Parathyroid adenoma (tissue), 2 donors: ENCODE measurements around the gene PDE9A.

ENCODE experiments used
- H2AFZ ChIP-seq: fragments of 300-600 bp; sonication (generic); one replicate; pipeline ENCODE4 v1.7.0; 2017; ENCODE audit warnings: antibody characterized with exemption, mild to moderate bottlenecking
- H3K27ac ChIP-seq: fragments of 300-600 bp; sonication (generic); one replicate; pipeline ENCODE4 v1.7.0; 2017
- H3K27me3 ChIP-seq: fragments of 300-600 bp; sonication (generic); one replicate; pipeline ENCODE4 v1.7.0; 2017; ENCODE audit warnings: low read length; ENCODE audit not compliant: control insufficient read depth, insufficient read depth
- H3K36me3 ChIP-seq: fragments of 300-600 bp; sonication (generic); one replicate; pipeline ENCODE4 v1.7.0; 2017; ENCODE audit warnings: low read length; ENCODE audit not compliant: control insufficient read depth, insufficient read depth
- H3K4me1 ChIP-seq: fragments of 300-600 bp; sonication (generic); one replicate; pipeline ENCODE4 v1.7.0; 2017; ENCODE audit warnings: control low read depth
- H3K4me2 ChIP-seq: fragments of 300-600 bp; sonication (generic); one replicate; pipeline ENCODE4 v1.7.0; 2017; ENCODE audit warnings: low read length
- H3K4me3 ChIP-seq: fragments of 300-600 bp; sonication (generic); one replicate; pipeline ENCODE4 v1.7.0; 2017; ENCODE audit warnings: low read depth, low read length
- H3K79me2 ChIP-seq: fragments of 300-600 bp; sonication (generic); one replicate; pipeline ENCODE4 v1.7.0; 2017; ENCODE audit warnings: control low read depth
- H3K9ac ChIP-seq: fragments of 300-600 bp; sonication (generic); one replicate; pipeline ENCODE4 v1.7.0; 2017; ENCODE audit warnings: mild to moderate bottlenecking
- H3K9me3 ChIP-seq: fragments of 300-600 bp; sonication (generic); one replicate; pipeline ENCODE4 v1.7.0; 2017; ENCODE audit warnings: low read length; ENCODE audit not compliant: control insufficient read depth
- TF ChIP-seq, protein P1 (sequence below): fragments of 300-600 bp; sonication (generic); IDR thresholded peaks from one replicate; pipeline ENCODE4 v1.7.0; 2017; ENCODE audit warnings: antibody characterized with exemption, mild to moderate bottlenecking
- donor health status: primary hyperparathyroidism.

PDE9A gene

DNA sequence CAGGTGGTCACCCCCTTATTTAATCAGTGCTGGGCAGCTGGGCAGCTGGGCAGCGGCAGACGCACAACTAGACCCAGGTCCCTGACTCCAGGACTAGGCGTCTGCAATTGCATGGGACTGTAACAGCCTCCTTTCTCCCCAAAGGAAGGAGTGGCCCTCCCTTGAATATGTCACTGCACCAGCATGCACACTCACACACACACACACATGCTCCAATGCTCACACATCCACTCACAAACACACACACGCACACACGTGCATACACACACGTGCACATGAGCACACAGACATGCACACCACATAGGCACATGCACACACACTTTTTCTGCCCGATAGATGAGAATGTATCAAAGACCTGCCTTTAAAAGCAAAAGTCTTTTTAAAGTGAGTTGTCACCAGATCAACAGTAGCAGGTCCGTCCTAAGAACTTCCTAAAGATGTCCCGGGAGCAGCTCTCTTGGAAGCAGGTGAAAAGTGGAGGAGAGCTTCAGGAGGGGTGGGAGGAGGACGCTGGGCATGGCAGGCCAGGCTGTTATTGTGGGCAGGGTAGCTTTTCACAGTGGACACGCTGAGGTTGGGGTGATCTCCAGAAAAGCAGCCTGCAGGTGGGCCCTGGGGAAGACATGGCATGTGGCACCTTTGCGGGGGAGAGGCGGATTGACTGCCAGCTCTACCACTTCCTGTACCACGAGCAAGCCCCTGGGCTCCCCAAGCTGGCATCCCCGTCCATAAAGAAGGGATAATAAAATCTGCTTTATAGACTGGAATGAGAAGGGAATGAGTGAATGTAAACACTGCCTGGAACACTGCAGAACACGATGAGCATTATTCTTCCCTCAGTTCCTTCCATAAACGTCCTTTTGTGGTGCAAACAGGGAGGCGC is 1.7 kb downstream of the PDE9A start:
- Histone ChIP-seq H3K4me1 (peaks cover 5% of the 10 kb centered on the region), H3K79me2 (peaks cover 2% of the 10 kb centered on the region), H2AFZ (no peak overlapping the region), H3K4me2 (peak overlapping the region; percentile 16), H3K9me3 (no peaks in the 10 kb centered on the region), H3K36me3 (no peaks in the 10 kb centered on the region), H3K27me3 (no peaks in the 10 kb centered on the region), H3K9ac (no peak overlapping the region), H3K4me3 (peak overlapping the region; percentile 69), H3K27ac (no peak overlapping the region)
- TF ChIP-seq, protein P1, sequence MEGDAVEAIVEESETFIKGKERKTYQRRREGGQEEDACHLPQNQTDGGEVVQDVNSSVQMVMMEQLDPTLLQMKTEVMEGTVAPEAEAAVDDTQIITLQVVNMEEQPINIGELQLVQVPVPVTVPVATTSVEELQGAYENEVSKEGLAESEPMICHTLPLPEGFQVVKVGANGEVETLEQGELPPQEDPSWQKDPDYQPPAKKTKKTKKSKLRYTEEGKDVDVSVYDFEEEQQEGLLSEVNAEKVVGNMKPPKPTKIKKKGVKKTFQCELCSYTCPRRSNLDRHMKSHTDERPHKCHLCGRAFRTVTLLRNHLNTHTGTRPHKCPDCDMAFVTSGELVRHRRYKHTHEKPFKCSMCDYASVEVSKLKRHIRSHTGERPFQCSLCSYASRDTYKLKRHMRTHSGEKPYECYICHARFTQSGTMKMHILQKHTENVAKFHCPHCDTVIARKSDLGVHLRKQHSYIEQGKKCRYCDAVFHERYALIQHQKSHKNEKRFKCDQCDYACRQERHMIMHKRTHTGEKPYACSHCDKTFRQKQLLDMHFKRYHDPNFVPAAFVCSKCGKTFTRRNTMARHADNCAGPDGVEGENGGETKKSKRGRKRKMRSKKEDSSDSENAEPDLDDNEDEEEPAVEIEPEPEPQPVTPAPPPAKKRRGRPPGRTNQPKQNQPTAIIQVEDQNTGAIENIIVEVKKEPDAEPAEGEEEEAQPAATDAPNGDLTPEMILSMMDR, result no peak

DNA sequence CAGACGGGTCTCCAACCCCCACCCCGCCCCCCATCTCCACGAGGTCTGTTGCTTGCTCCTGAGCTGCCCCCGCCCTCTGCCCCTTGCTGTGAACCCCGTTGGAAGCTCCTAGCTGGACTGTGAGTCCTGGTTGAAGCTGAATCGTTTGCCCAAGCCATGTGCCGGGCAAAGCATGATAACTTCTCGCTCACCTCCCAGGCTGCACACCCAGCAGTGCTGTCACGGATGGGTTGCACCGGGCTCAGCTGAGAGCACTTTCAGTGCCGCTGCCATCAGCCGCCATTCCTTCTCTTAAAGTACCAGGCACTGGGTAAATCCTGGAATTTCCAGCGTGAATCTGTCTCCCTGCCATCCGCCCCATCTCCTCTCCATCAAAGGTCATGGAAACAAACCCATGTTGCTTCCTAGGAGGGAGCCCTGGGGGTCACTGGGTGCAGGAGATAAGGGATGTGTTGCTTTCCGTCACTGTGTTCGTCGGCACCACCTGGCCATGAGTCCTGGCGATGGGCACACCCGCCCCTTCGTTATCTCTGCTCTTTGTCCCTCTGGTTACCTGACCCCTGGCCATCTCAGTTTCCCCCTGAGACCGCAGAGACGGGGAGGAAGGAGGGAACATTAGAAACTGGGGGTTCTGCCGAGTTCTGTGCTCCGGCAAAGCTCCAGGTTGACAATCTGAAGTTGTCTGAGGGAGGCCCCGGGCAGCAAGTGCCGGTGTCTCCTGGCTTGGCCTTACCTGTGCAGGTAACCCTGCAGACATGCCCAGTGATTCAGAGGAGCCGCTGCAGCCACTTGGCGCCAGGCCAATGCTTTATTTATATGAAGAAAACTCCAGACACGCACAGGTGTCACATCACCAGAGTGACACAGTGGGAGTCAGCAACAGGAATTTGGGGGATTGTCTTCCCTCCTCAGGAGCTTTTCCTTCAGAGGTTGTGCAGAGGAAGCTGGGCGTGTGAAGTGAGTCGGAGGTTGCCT is 2.7 kb downstream of the PDE9A start:
- H3K9ac ChIP-seq, result no peak overlapping the region
- H3K4me3 ChIP-seq, result no peak overlapping the region
- no peaks in the 10 kb centered on the region for H3K27me3 ChIP-seq

GRCh38 chr21:42656872-42657271 is 3.5 kb downstream of the PDE9A start:
- H3K4me3 ChIP-seq, result no peak overlapping the region

More for the DNA sequence above, 2.7 kb downstream of the PDE9A start:
- Histone ChIP-seq H2AFZ (peak overlapping the region; percentile 11), H3K4me2 (peak overlapping the region; percentile 16), H3K79me2 (peaks cover 2% of the 10 kb centered on the region), H3K27ac (no peak overlapping the region), H3K9me3 (no peaks in the 10 kb centered on the region), H3K4me1 (peaks cover 5% of the 10 kb centered on the region), H3K36me3 (no peaks in the 10 kb centered on the region)
- TF ChIP-seq, protein P1, result no peak

DNA sequence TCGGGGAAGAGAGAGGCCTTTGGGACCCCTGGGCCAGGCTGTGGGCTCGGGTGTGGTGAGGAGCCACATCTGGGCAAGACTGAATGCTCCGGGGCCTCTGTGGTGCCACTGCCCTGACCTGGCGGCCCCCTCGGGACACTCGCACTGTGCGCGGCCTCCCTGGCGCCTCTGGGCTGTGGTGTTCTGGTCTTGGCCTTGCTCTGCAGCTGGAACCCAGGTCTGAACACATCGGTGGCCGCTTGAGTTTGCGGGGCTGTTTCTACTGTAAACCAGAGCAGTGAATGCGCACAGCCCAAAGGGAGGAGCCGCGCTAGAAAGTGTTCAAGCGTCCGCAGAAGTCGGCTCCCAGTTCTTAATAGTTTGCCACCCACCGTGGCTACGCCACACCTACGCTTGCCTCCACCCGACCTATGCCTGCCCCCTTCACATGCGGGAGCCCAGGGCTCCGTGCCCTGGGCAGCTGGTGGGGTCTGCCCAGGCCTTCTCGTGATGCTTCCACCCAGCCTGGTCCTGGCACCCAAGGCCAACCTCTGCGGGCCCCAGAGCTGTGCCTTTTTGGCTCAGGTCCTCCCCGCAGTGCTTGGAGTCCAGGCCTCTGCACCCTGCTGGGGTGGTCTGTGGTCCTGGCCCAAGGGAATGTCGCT is 4.4 kb downstream of the PDE9A start:
- TF ChIP-seq, protein P1, result no peak
- no peak overlapping the region for H3K4me2 ChIP-seq
- H3K4me3 ChIP-seq, result no peak overlapping the region
- peaks cover 4% of the 10 kb centered on the region for H3K4me1 ChIP-seq
- H3K9me3 ChIP-seq, result no peaks in the 10 kb centered on the region
- no peak overlapping the region for H2AFZ ChIP-seq
- H3K36me3 ChIP-seq, result no peaks in the 10 kb centered on the region
- H3K27ac ChIP-seq, result no peak overlapping the region
- no peak overlapping the region for H3K9ac ChIP-seq
- peaks cover 2% of the 10 kb centered on the region for H3K79me2 ChIP-seq
- no peaks in the 10 kb centered on the region for H3K27me3 ChIP-seq

More at GRCh38 chr21:42656872-42657271, 3.5 kb downstream of the PDE9A start:
- no peak overlapping the region for H3K9ac ChIP-seq
- H3K27me3 ChIP-seq, result no peaks in the 10 kb centered on the region
- no peak overlapping the region for H2AFZ ChIP-seq
- no peaks in the 10 kb centered on the region for H3K9me3 ChIP-seq
- H3K4me1 ChIP-seq, result peaks cover 5% of the 10 kb centered on the region
- no peaks in the 10 kb centered on the region for H3K36me3 ChIP-seq
- H3K27ac ChIP-seq, result no peak overlapping the region
- peaks cover 2% of the 10 kb centered on the region for H3K79me2 ChIP-seq
- no peak overlapping the region for H3K4me2 ChIP-seq
- TF ChIP-seq, protein P1, result no peak
